Type B pancreatic cell (in vitro differentiated cells): ENCODE data around the gene HAUS3. TPM values are rescaled to one million over a fixed set of nuclear protein-coding genes. Genes with fewer than 3 reads are reported as not detected.

Experiments used
- DNase-seq: peaks from one replicate; pipeline ENCODE4 v3.0.0; 2021; ENCODE audit warnings: mixed read lengths; ENCODE audit not compliant: unreplicated experiment; ENCODE audit errors: extremely low spot score
- H3K27ac Mint-ChIP-seq: 2 replicates; pipeline ENCODE4 v1.8.0; 2021; ENCODE audit warnings: mild to moderate bottlenecking, mixed read lengths
- H3K27me3 Mint-ChIP-seq: 2 replicates; pipeline ENCODE4 v1.8.0; 2021; ENCODE audit warnings: mixed read lengths
- H3K36me3 Mint-ChIP-seq: 2 replicates; pipeline ENCODE4 v1.8.0; 2021; ENCODE audit warnings: mixed read lengths
- H3K4me1 Mint-ChIP-seq: one replicate; pipeline ENCODE4 v1.8.0; 2021; ENCODE audit warnings: mixed read lengths; ENCODE audit not compliant: unreplicated experiment
- H3K4me3 Mint-ChIP-seq: 2 replicates; pipeline ENCODE4 v1.8.0; 2021; ENCODE audit warnings: mild to moderate bottlenecking, mixed read lengths
- H3K9me3 Mint-ChIP-seq: 2 replicates; pipeline ENCODE4 v1.8.0; 2021; ENCODE audit warnings: mixed read lengths
- total RNA-seq: library from RNA; stranded (reverse); gene quantifications from 2 replicates; pipeline ENCODE4 v1.2.1, GENCODE V29; 2021; ENCODE audit warnings: low replicate concordance
- TF ChIP-seq, protein P1 (sequence below): fragments of 200-600 bp; sonication (generic); conservative IDR thresholded peaks from 2 replicates; pipeline ENCODE4 v1.5.0; 2021; ENCODE audit warnings: antibody characterized with exemption, mild to moderate bottlenecking

The HAUS3 gene
- total RNA-seq, 1 donor from 2014 or later: 19.7 TPM

DNA sequence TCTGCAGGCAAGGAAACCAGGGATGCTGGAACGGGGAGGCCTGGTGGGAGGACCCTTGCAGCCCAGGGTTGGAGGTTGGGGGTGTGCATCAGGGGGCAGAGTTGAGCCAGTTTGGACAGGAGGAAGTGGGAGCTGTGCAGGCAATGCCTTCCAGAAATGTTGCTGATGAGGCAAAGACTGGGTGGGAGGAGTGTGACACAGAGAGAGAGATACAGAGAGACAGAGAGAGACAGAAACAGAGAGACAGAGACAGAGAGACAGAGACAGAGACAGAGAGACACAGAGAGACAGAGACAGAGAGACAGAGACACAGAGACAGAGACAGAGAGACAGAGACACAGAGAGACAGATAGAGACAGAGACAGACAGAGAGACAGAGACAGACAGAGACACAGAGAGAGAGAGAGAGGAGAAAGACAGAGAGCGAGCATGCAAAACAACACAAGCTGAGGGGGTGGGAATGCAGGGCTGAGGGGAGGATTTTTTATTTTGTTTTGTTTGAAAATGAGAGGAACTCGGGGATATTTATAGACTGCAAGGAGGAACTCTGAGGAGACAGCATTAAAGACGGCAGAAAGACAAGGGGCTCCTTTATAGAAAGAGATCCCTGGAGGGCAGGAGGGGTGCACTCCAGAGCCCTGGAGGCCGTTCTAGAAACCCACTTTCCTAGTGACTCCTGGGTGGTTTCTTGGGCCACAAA is 1.9 kb upstream of the HAUS3 start:
- TF ChIP-seq, protein P1, sequence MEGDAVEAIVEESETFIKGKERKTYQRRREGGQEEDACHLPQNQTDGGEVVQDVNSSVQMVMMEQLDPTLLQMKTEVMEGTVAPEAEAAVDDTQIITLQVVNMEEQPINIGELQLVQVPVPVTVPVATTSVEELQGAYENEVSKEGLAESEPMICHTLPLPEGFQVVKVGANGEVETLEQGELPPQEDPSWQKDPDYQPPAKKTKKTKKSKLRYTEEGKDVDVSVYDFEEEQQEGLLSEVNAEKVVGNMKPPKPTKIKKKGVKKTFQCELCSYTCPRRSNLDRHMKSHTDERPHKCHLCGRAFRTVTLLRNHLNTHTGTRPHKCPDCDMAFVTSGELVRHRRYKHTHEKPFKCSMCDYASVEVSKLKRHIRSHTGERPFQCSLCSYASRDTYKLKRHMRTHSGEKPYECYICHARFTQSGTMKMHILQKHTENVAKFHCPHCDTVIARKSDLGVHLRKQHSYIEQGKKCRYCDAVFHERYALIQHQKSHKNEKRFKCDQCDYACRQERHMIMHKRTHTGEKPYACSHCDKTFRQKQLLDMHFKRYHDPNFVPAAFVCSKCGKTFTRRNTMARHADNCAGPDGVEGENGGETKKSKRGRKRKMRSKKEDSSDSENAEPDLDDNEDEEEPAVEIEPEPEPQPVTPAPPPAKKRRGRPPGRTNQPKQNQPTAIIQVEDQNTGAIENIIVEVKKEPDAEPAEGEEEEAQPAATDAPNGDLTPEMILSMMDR: peak; percentile 28
- Mint-ChIP-seq H3K27me3 (no peaks in the 10 kb centered on the region), H3K36me3 (peaks cover 10% of the 10 kb centered on the region), H3K4me1 (peaks cover 42% of the 10 kb centered on the region), H3K27ac (no peak overlapping the region), H3K9me3 (no peaks in the 10 kb centered on the region), H3K4me3 (peak overlapping the region; percentile 13)
- DNase-seq: no peak

DNA sequence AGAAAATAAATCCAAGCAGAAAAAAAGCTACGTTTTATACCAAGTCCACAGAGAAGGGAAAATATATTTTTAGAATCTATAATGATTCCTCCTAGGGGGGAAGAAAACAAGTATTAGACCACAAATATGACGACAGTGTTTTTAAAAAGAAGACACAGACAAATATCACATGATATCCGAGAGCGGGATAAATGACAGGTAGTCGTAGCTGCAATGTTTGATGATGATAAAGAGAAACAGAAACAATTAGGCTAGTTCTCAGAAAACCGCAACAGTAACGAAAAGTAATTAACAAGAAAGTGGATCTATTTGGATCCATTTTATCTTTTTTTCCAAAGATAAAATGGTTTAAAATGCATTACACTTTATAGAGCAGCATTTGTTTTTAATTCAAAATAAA is 918 bp downstream of the HAUS3 start:
- H3K4me3 Mint-ChIP-seq: peak overlapping the region; percentile 96
- H3K36me3 Mint-ChIP-seq: peaks cover 18% of the 10 kb centered on the region
- H3K27me3 Mint-ChIP-seq: no peaks in the 10 kb centered on the region
- H3K4me1 Mint-ChIP-seq: peaks cover 45% of the 10 kb centered on the region
- peak overlapping the region; percentile 81 for H3K27ac Mint-ChIP-seq
- TF ChIP-seq, protein P1: no peak
- no peak for DNase-seq
- H3K9me3 Mint-ChIP-seq: no peaks in the 10 kb centered on the region

DNA sequence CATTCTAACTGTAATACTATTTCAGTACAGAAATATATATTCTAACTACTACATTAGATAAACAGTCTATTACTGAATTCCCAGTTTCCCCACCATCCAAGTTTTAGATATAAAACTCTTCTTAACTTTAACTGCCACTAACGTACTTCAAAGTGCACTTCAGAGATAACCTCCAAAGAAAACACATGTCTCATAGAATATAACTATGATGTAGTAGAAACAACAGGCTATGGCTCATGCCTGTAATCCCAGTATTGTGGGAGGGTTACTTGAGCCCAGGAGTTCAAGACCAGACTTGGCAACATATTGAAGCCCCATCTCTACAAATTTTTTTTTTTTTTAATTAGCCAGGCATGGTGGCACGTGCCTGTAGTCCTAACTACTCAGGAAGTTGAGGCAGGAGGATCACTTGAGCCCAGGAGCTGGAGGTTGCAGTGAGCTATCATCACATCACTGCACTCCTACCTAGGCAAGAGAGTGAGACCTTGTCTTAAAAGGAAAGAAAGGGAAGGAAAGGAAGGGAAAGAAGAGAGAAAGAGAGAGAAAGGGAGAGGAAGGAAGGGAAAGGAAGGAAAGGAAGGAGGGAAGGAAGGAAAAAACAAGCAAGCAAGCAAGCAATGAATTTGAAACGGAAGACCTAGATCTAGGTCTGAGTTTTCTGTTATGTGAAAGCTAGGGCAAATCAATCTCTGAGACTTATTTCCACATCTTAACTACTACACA is 4.8 kb downstream of the HAUS3 start:
- Mint-ChIP-seq H3K4me1 (peaks cover 22% of the 10 kb centered on the region), H3K36me3 (peaks cover 26% of the 10 kb centered on the region), H3K4me3 (no peak overlapping the region), H3K27ac (no peak overlapping the region), H3K27me3 (no peaks in the 10 kb centered on the region), H3K9me3 (no peaks in the 10 kb centered on the region)
- no peak for DNase-seq
- TF ChIP-seq, protein P1: no peak

DNA sequence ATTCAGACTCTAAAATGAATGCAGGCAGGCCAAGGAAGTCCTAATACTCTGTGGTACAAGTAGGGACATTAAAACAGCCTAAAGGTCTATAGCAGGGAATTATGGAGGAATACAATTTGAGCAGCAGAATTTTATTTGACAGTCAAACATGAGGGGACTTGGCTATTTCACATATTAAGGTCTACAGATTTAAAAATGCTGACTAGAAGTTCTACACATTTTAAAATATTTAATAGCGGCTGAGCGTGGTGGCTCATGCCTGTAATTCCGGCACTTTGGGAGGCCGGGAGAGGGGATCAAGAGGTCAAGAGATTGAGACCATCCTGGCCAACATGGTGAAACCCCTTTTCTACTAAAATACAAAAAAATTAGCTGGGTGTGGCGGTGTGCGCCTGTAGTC is 10.8 kb downstream of the HAUS3 start:
- H3K27ac Mint-ChIP-seq: no peak overlapping the region
- H3K36me3 Mint-ChIP-seq: peaks cover 8% of the 10 kb centered on the region
- no peak for DNase-seq
- no peaks in the 10 kb centered on the region for H3K9me3 Mint-ChIP-seq
- no peak overlapping the region for H3K4me3 Mint-ChIP-seq
- no peaks in the 10 kb centered on the region for H3K4me1 Mint-ChIP-seq
- TF ChIP-seq, protein P1: no peak
- H3K27me3 Mint-ChIP-seq: no peaks in the 10 kb centered on the region

DNA sequence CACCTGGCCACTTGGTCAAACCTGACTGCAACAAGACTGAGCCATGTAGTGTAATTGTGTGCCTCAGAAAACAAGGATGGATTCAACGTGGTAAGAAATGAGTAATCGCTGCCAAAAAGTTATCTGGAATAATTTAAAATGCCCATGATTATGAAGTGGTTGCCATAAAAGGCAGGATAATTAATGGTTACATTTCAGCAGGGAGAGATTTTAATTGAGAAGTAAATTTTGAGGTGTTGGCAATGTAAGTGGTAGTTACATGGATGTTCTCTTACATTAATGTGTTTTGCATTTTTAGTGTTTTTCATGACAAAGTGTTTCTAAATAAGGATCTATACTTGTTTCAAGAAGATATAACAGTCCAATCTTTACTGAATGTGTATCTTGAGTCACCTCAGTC is 15.7 kb downstream of the HAUS3 start:
- TF ChIP-seq, protein P1: no peak
- H3K27ac Mint-ChIP-seq: no peak overlapping the region
- H3K9me3 Mint-ChIP-seq: no peaks in the 10 kb centered on the region
- H3K4me3 Mint-ChIP-seq: no peak overlapping the region
- H3K4me1 Mint-ChIP-seq: peaks cover 6% of the 10 kb centered on the region
- no peaks in the 10 kb centered on the region for H3K36me3 Mint-ChIP-seq
- no peaks in the 10 kb centered on the region for H3K27me3 Mint-ChIP-seq
- no peak for DNase-seq
